ENCODE data around the gene GPR89A.
"Not testable (repeated sequence)": the region's sequence is repeated elsewhere in the genome, so short reads cannot be mapped to it uniquely, and the experiment has no call there.

GRCh38 chr1:145590806-145591205, 17.0 kb upstream of the GPR89A start:
- TF ChIP-seq POLR2AphosphoS5 (IDR thresholded peaks at IDR 0.05; ENCODE audit: borderline replicate concordance, low read depth, low read length); EZH2 (IDR thresholded peaks at IDR 0.05); FOXP2 (optimal IDR thresholded peaks at IDR 0.05; ENCODE audit: control extremely low read depth, extremely low read length, insufficient read depth): not testable (repeated sequence)

Data from SK-N-MC (cell line).